Ascending aorta (tissue), 2 donors: ENCODE results near the gene EPHB2. TPM values are rescaled to one million over a fixed set of nuclear protein-coding genes. Genes with fewer than 3 reads are reported as not detected.

Source experiments
- DNase-seq, 2 donors: peaks; one replicate each; pipeline ENCODE4 v3.0.0-alpha.2; 2019; ENCODE audit warnings: low spot score in 2 of 2
- H3K27ac ChIP-seq, 2 donors: fragments of 200-600 bp; sonication (generic); one replicate each; pipeline ENCODE4 v1.5.1; 2016 to 2017; ENCODE audit warnings: mild to moderate bottlenecking in 1 of 2
- H3K27me3 ChIP-seq: fragments of 200-600 bp; sonication (generic); one replicate; pipeline ENCODE4 v1.5.1; 2017
- H3K36me3 ChIP-seq, 2 donors: fragments of 200-600 bp; sonication (generic); one replicate each; pipeline ENCODE4 v1.5.1; 2016
- H3K4me1 ChIP-seq, 2 donors: fragments of 200-600 bp; sonication (generic); one replicate each; pipeline ENCODE4 v1.5.1; 2016 to 2017; ENCODE audit warnings: mild to moderate bottlenecking in 1 of 2
- H3K4me3 ChIP-seq, 2 donors: fragments of 200-600 bp; sonication (generic); one replicate each; pipeline ENCODE4 v1.5.1; 2016 to 2017; ENCODE audit warnings: mild to moderate bottlenecking in 1 of 2
- H3K9me3 ChIP-seq, 2 donors: fragments of 200-600 bp; sonication (generic); one replicate each; pipeline ENCODE4 v1.5.1; 2016
- CTCF ChIP-seq, 3 experiments: fragments of 200-600 bp in 2 of 3; fragments of 450-650 bp in 1 of 3; sonication (generic) in 2 of 3; IDR thresholded peaks; one replicate each; pipeline ENCODE4 v1.5.1; 2016 to 2019; ENCODE audit warnings: antibody characterized with exemption in 3 of 3, mild to moderate bottlenecking in 1 of 3, moderate library complexity in 1 of 3
- intact Hi-C: fragments of 100-400 bp; cut with DNase I; formaldehyde crosslinking; loops from one replicate; pipeline ENCODE4 v1.15.1; 2023
- total RNA-seq: library from RNA; depleted of rRNA; stranded (reverse); fragments of >200 nt; gene quantifications from one replicate; pipeline ENCODE4 v1.1.0, GENCODE V29; 2016

EPHB2 gene
- total RNA-seq, 1 donor from 2014 or later = 3.2 TPM

GRCh38 chr1:22733643-22734042 lies 23.0 kb downstream of the EPHB2 start:
- no peak for TF ChIP-seq CTCF (IDR thresholded peaks at IDR 0.05)
- no peaks in the 10 kb centered on the region for H3K27me3 ChIP-seq
- H3K4me1 ChIP-seq = no peaks in the 10 kb centered on the region
- H3K27ac ChIP-seq = no peak overlapping the region
- no peak for DNase-seq
- no peaks in the 10 kb centered on the region for H3K9me3 ChIP-seq
- no peak overlapping the region for H3K4me3 ChIP-seq
- H3K36me3 ChIP-seq = no peaks in the 10 kb centered on the region
- intact Hi-C loops = no loop called here

- TF ChIP-seq CTCF (IDR thresholded peaks at IDR 0.05) = no peak
These were observed 26.0 kb downstream of the EPHB2 start for GRCh38 chr1:22736501-22737080.

DNA sequence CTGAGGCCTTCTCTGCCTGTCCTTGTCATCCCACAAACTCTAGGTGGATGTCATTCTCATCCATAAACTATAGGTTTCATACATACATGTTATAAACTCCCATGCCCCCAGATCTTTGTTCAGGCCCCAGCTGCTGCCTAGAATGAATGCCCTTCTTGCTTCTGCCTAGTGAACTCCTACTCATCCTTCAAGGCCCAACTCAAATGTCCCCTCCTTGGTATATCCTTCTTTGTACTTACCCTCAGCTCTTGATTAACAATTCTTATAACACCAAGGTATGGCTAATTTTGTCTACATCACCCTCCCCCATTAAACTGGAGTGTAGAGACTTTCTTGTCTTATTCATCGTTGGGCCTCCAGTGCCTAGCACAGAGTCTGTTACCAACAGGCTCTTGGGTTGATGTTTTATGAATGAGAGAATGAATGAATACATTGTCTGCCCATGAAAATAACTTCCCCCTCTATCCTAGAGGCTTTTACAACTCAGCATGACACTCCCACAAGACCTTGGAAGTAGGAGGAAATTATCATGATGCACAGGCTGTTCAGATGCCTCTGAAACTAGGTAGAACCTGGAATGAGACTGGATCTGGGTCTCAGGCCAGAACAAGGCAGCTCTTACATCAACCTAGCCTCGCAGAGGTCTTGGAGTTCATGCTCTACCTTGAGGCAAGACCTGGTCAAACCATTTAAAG lies 26.9 kb downstream of the EPHB2 start:
- Histone ChIP-seq H3K36me3 (no peaks in the 10 kb centered on the region), H3K4me3 (no peak overlapping the region), H3K4me1 (peaks cover 0 to 2% of the 10 kb centered on the region in 2 donors), H3K27me3 (no peaks in the 10 kb centered on the region), H3K27ac (no peak overlapping the region), H3K9me3 (no peaks in the 10 kb centered on the region)
- no peak for TF ChIP-seq CTCF (IDR thresholded peaks at IDR 0.05)
- intact Hi-C loops = no loop called here
- DNase-seq = no peak

More at GRCh38 chr1:22736501-22737080, 26.0 kb downstream of the EPHB2 start:
- Histone ChIP-seq H3K27me3 (no peaks in the 10 kb centered on the region), H3K36me3 (no peaks in the 10 kb centered on the region), H3K9me3 (no peaks in the 10 kb centered on the region), H3K4me1 (peaks cover 0 to 2% of the 10 kb centered on the region in 2 donors), H3K4me3 (no peak overlapping the region), H3K27ac (no peak overlapping the region)
- intact Hi-C loops = no loop called here
- no peak for DNase-seq

- Histone ChIP-seq H3K4me3 (no peak overlapping the region), H3K27ac (no peak overlapping the region), H3K9me3 (no peaks in the 10 kb centered on the region), H3K27me3 (no peaks in the 10 kb centered on the region), H3K36me3 (no peaks in the 10 kb centered on the region), H3K4me1 (peaks cover 0 to 2% of the 10 kb centered on the region in 2 donors)
- DNase-seq = no peak
- TF ChIP-seq CTCF (IDR thresholded peaks at IDR 0.05) = no peak
- intact Hi-C loops = no loop called here
These were observed 27.4 kb downstream of the EPHB2 start for GRCh38 chr1:22738069-22738435.

GRCh38 chr1:22738522-22738921 lies 27.9 kb downstream of the EPHB2 start:
- no peak for DNase-seq
- no peak for TF ChIP-seq CTCF (IDR thresholded peaks at IDR 0.05)
- Histone ChIP-seq H3K27me3 (no peaks in the 10 kb centered on the region), H3K27ac (no peak overlapping the region), H3K4me3 (no peak overlapping the region), H3K9me3 (no peaks in the 10 kb centered on the region), H3K36me3 (no peaks in the 10 kb centered on the region), H3K4me1 (peaks cover 0 to 2% of the 10 kb centered on the region in 2 donors)
- intact Hi-C loops = no loop called here
